DMS53 treated with DMSO at 0.1 percent for 48 hours (cell line): ENCODE data around the gene COL15A1.

Source experiments
- DNase-seq: peaks from one replicate; lab custom pipeline; 2025; ENCODE audit not compliant: unreplicated experiment; lab: John Stamatoyannopoulos, UW

COL15A1 gene

GRCh38 chr9:99052815-99053715, 109.4 kb downstream of the COL15A1 start:
- no peak for DNase-seq

GRCh38 chr9:99054581-99054980, 110.9 kb downstream of the COL15A1 start:
- no peak for DNase-seq

- no peak for DNase-seq
Measured at GRCh38 chr9:99055384-99055783, 111.7 kb downstream of the COL15A1 start.

- no peak for DNase-seq
Measured at GRCh38 chr9:99056186-99056585, 112.5 kb downstream of the COL15A1 start.

- DNase-seq = no peak
Measured at GRCh38 chr9:99056886-99057664, 113.4 kb downstream of the COL15A1 start.

- no peak for DNase-seq
Measured at GRCh38 chr9:99057665-99058625, 114.2 kb downstream of the COL15A1 start.

GRCh38 chr9:99058964-99059921, 115.5 kb downstream of the COL15A1 start:
- no peak for DNase-seq

GRCh38 chr9:99060621-99061020, 116.9 kb downstream of the COL15A1 start:
- DNase-seq = no peak

GRCh38 chr9:99062549-99062948, 118.8 kb downstream of the COL15A1 start:
- no peak for DNase-seq

GRCh38 chr9:99063522-99063921, 119.8 kb downstream of the COL15A1 start:
- DNase-seq = no peak

GRCh38 chr9:99066571-99066970, 122.9 kb downstream of the COL15A1 start:
- no peak for DNase-seq

- DNase-seq = no peak
Measured at GRCh38 chr9:99069075-99069474, 125.4 kb downstream of the COL15A1 start.

GRCh38 chr9:99069546-99069945, 125.8 kb downstream of the COL15A1 start:
- DNase-seq = no peak

- no peak for DNase-seq
Measured at GRCh38 chr9:99070681-99071080, 127.0 kb downstream of the COL15A1 start.

GRCh38 chr9:99071313-99072039, 127.8 kb downstream of the COL15A1 start:
- DNase-seq = no peak

- DNase-seq = no peak
Measured at GRCh38 chr9:99072040-99072394, 128.3 kb downstream of the COL15A1 start.

- DNase-seq = no peak
Measured at GRCh38 chr9:99073347-99073746, 129.6 kb downstream of the COL15A1 start.

- DNase-seq = no peak
Measured at GRCh38 chr9:99073985-99074901, 130.5 kb downstream of the COL15A1 start.
